Mesenchymal stem cell (in vitro differentiated cells and primary cell): ENCODE measurements around the gene CLIP3.
A peak's percentile ranks its signal among the peaks of the same experiment; 100 is the strongest.

Experiments
- DNase-seq: peaks from one replicate; pipeline ENCODE4 v3.0.0-alpha.2; 2013
- H2AFZ ChIP-seq: one replicate; pipeline ENCODE4 v1.6.1; 2013; ENCODE audit warnings: low read depth, mild to moderate bottlenecking, control low read depth, inconsistent platforms, low read length, moderate library complexity
- H2AK5ac ChIP-seq: 2 replicates; pipeline ENCODE4 v1.6.1; 2013; ENCODE audit warnings: low read length, moderate library complexity, mild to moderate bottlenecking, inconsistent platforms; ENCODE audit not compliant: severe bottlenecking
- H2BK120ac ChIP-seq: one replicate; pipeline ENCODE4 v1.6.1; 2013; ENCODE audit warnings: low read depth, mild to moderate bottlenecking, inconsistent platforms, low read length, moderate library complexity
- H2BK12ac ChIP-seq, 2 experiments: one replicate each; pipeline ENCODE4 v1.6.1; 2013; ENCODE audit warnings: inconsistent platforms in 2 of 2, low read length in 2 of 2, mild to moderate bottlenecking in 2 of 2, moderate library complexity in 2 of 2, control low read depth in 1 of 2
- H2BK15ac ChIP-seq: one replicate; pipeline ENCODE4 v1.6.1; 2013; ENCODE audit warnings: mild to moderate bottlenecking, low read depth, inconsistent platforms; ENCODE audit not compliant: poor library complexity, severe bottlenecking
- H2BK5ac ChIP-seq: 2 replicates; pipeline ENCODE4 v1.6.1; 2013; ENCODE audit warnings: low read depth, mild to moderate bottlenecking, low read length, control low read depth, inconsistent platforms; ENCODE audit not compliant: poor library complexity, severe bottlenecking
- H3K14ac ChIP-seq, 2 experiments: one replicate each; pipeline ENCODE4 v1.6.1; 2013; ENCODE audit warnings: inconsistent platforms in 2 of 2, low read length in 2 of 2, control low read depth in 1 of 2, mild to moderate bottlenecking in 1 of 2, moderate library complexity in 1 of 2
- H3K18ac ChIP-seq, 2 experiments: one replicate each; pipeline ENCODE4 v1.6.1; 2013; ENCODE audit warnings: inconsistent platforms in 2 of 2, low read length in 2 of 2, control low read depth in 1 of 2, low read depth in 1 of 2, mild to moderate bottlenecking in 1 of 2
- H3K23ac ChIP-seq, 2 experiments: one replicate each; pipeline ENCODE4 v1.6.1; 2013; ENCODE audit warnings: inconsistent platforms in 2 of 2, low read length in 2 of 2, mild to moderate bottlenecking in 2 of 2, moderate library complexity in 2 of 2, control low read depth in 1 of 2
- H3K27ac ChIP-seq: 2 replicates; pipeline ENCODE4 v1.5.1; 2013; ENCODE audit warnings: mild to moderate bottlenecking, moderate library complexity, low read length, control low read depth, inconsistent platforms; ENCODE audit not compliant: poor library complexity, severe bottlenecking
- H3K27me3 ChIP-seq, 2 experiments: 2 replicates each; pipeline versions ENCODE4 v1.6.1 to v1.7.0; 2013; ENCODE audit warnings: low read length in 2 of 2, mild to moderate bottlenecking in 2 of 2, moderate library complexity in 2 of 2, control low read depth in 1 of 2, inconsistent platforms in 1 of 2; ENCODE audit not compliant: control insufficient read depth in 1 of 2, insufficient read depth in 1 of 2
- H3K36me3 ChIP-seq, 2 experiments: 2 replicates each; pipeline versions ENCODE4 v1.6.1 to v1.7.0; 2013; ENCODE audit warnings: low read length in 2 of 2, control low read depth in 1 of 2, inconsistent platforms in 1 of 2, low read depth in 1 of 2, mild to moderate bottlenecking in 1 of 2; ENCODE audit not compliant: insufficient read depth in 2 of 2, control insufficient read depth in 1 of 2
- H3K4ac ChIP-seq, 2 experiments: one replicate each; pipeline ENCODE4 v1.6.1; 2013; ENCODE audit warnings: inconsistent platforms in 2 of 2, low read length in 2 of 2, mild to moderate bottlenecking in 2 of 2, moderate library complexity in 2 of 2, control low read depth in 1 of 2, low read depth in 1 of 2
- H3K4me1 ChIP-seq: 2 replicates; pipeline ENCODE4 v1.6.1; 2013; ENCODE audit warnings: low read depth, low read length, control low read depth; ENCODE audit not compliant: control insufficient read depth, insufficient read depth
- H3K4me2 ChIP-seq: 2 replicates; pipeline ENCODE4 v1.6.1; 2013; ENCODE audit warnings: low read length, mild to moderate bottlenecking, inconsistent platforms; ENCODE audit not compliant: poor library complexity, severe bottlenecking
- H3K4me3 ChIP-seq, 2 experiments: 2 replicates each; pipeline versions ENCODE4 v1.5.1 to v1.7.0; 2013; ENCODE audit warnings: low read length in 2 of 2, mild to moderate bottlenecking in 2 of 2, control low read depth in 1 of 2, low read depth in 1 of 2; ENCODE audit not compliant: insufficient read depth in 1 of 2
- H3K79me1 ChIP-seq: replicated peaks from 2 replicates; pipeline ENCODE4 v1.6.1; 2013; ENCODE audit warnings: mild to moderate bottlenecking, control low read depth, low read length, inconsistent platforms; ENCODE audit not compliant: poor library complexity, severe bottlenecking
- H3K9ac ChIP-seq: 2 replicates; pipeline ENCODE4 v1.7.0; 2013; ENCODE audit warnings: mild to moderate bottlenecking, low read length, moderate library complexity
- H3K9me3 ChIP-seq: 2 replicates; pipeline ENCODE4 v1.7.0; 2013; ENCODE audit warnings: mild to moderate bottlenecking, low read length; ENCODE audit not compliant: control insufficient read depth
- H4K8ac ChIP-seq: one replicate; pipeline ENCODE4 v1.6.1; 2013; ENCODE audit warnings: inconsistent platforms, mild to moderate bottlenecking, low read length, moderate library complexity
- H4K91ac ChIP-seq: one replicate; pipeline ENCODE4 v1.6.1; 2013; ENCODE audit warnings: mild to moderate bottlenecking, low read length, inconsistent platforms
- WGBS: methylation state at CpG from one replicate; pipeline ENCODE4 v1.1.7; 2013; ENCODE audit warnings: mixed read lengths; 5-methylcytosine and 5-hydroxymethylcytosine counted together

Gene CLIP3

DNA sequence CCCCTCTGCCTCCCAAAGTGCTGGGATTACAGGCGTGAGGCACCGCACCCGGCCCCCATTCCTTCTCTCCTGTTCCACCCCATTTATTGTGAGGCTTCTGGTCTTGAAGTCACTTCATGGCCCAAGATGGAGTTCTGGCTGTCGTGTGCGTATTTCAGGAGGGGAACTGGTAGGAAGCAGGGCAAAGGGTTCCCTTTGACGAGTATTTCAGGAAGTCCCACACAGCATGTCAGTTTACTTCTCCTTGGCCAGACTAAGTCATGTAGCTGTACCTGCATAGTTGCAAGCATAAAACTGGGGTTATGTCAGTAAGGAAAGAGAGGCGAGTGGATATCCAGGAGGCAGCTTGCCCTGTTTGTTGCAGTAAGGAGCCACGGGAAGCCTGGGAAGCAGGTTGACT lies 32.2 kb upstream of the CLIP3 start:
- no peak overlapping the region for H2BK5ac ChIP-seq
- no peak overlapping the region for H4K91ac ChIP-seq
- no peak overlapping the region for H2AK5ac ChIP-seq
- H3K9me3 ChIP-seq: no peaks in the 10 kb centered on the region
- H3K4me2 ChIP-seq: no peak overlapping the region
- peaks cover 7% of the 10 kb centered on the region for H3K79me1 ChIP-seq
- H4K8ac ChIP-seq: no peak overlapping the region
- no peak overlapping the region for H2BK120ac ChIP-seq
- no peak overlapping the region for H3K18ac ChIP-seq
- no peak overlapping the region for H2AFZ ChIP-seq
- H3K4ac ChIP-seq: no peak overlapping the region
- no peak overlapping the region for H3K9ac ChIP-seq
- no peak overlapping the region for H3K14ac ChIP-seq
- no peaks in the 10 kb centered on the region for H3K27me3 ChIP-seq
- no peak overlapping the region for H2BK12ac ChIP-seq
- 93% methylated on average over 5 of the region's 8 CpGs for WGBS
- no peak overlapping the region for H3K23ac ChIP-seq
- peaks cover 5 to 21% of the 10 kb centered on the region in 2 experiments for H3K36me3 ChIP-seq
- no peak overlapping the region for H3K4me3 ChIP-seq
- H2BK15ac ChIP-seq: no peak overlapping the region
- no peak overlapping the region for H3K27ac ChIP-seq
- no peak for DNase-seq
- H3K4me1 ChIP-seq: no peaks in the 10 kb centered on the region

- Histone ChIP-seq H3K14ac (no peak overlapping the region), H3K18ac (no peak overlapping the region), H2BK12ac (no peak overlapping the region), H2AK5ac (no peak overlapping the region), H3K27ac (no peak overlapping the region), H4K91ac (no peak overlapping the region), H3K4me3 (no peak overlapping the region), H4K8ac (no peak overlapping the region), H2BK120ac (no peak overlapping the region), H3K36me3 (peaks cover 2 to 12% of the 10 kb centered on the region in 2 experiments), H3K4ac (no peak overlapping the region), H2BK15ac (no peak overlapping the region), H3K23ac (no peak overlapping the region), H3K4me2 (no peak overlapping the region), H3K9ac (no peak overlapping the region), H2AFZ (no peak overlapping the region), H3K4me1 (no peaks in the 10 kb centered on the region), H3K9me3 (no peaks in the 10 kb centered on the region), H2BK5ac (no peak overlapping the region), H3K79me1 (peaks cover 24% of the 10 kb centered on the region), H3K27me3 (no peaks in the 10 kb centered on the region)
- WGBS: 94% methylated on average over 2 of the region's 2 CpGs
- no peak for DNase-seq
Observed at GRCh38 chr19:36061367-36061766, 28.7 kb upstream of the CLIP3 start.

DNA sequence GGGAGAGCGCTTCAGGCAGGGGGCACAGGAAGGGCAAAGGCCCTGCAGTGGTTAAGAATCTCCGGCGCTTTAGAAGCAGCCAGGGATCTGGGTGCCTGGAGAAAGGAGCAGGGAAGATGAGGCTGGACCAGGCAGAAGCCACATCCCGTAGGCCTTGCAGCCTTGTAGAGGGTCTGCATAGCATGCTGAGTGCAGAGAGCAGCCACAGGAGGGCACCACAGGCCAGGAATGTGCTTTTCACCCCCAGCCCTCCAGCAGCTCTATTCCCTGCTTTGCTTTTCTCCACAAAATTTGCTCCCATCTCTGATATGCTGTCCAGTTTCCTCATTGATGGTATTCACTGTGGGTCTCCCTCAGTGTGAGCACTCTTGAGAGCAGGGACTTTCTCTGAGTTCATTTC lies 27.8 kb upstream of the CLIP3 start:
- H3K36me3 ChIP-seq: peaks cover 2 to 6% of the 10 kb centered on the region in 2 experiments
- no peak overlapping the region for H2AK5ac ChIP-seq
- no peak overlapping the region for H3K4me3 ChIP-seq
- no peak overlapping the region for H4K8ac ChIP-seq
- H4K91ac ChIP-seq: no peak overlapping the region
- WGBS: 89% methylated on average over 4 of the region's 4 CpGs
- no peak overlapping the region for H2BK15ac ChIP-seq
- H3K23ac ChIP-seq: no peak overlapping the region
- no peak overlapping the region for H3K14ac ChIP-seq
- no peak overlapping the region for H2AFZ ChIP-seq
- H3K79me1 ChIP-seq: peaks cover 26% of the 10 kb centered on the region
- H3K18ac ChIP-seq: no peak overlapping the region
- H3K9ac ChIP-seq: peak overlapping the region; percentile 3
- H3K4me2 ChIP-seq: no peak overlapping the region
- no peaks in the 10 kb centered on the region for H3K4me1 ChIP-seq
- H3K9me3 ChIP-seq: no peaks in the 10 kb centered on the region
- H3K27ac ChIP-seq: no peak overlapping the region
- no peak overlapping the region for H2BK120ac ChIP-seq
- no peaks in the 10 kb centered on the region for H3K27me3 ChIP-seq
- DNase-seq: peak; percentile 63
- no peak overlapping the region for H3K4ac ChIP-seq
- H2BK12ac ChIP-seq: no peak overlapping the region
- no peak overlapping the region for H2BK5ac ChIP-seq

DNA sequence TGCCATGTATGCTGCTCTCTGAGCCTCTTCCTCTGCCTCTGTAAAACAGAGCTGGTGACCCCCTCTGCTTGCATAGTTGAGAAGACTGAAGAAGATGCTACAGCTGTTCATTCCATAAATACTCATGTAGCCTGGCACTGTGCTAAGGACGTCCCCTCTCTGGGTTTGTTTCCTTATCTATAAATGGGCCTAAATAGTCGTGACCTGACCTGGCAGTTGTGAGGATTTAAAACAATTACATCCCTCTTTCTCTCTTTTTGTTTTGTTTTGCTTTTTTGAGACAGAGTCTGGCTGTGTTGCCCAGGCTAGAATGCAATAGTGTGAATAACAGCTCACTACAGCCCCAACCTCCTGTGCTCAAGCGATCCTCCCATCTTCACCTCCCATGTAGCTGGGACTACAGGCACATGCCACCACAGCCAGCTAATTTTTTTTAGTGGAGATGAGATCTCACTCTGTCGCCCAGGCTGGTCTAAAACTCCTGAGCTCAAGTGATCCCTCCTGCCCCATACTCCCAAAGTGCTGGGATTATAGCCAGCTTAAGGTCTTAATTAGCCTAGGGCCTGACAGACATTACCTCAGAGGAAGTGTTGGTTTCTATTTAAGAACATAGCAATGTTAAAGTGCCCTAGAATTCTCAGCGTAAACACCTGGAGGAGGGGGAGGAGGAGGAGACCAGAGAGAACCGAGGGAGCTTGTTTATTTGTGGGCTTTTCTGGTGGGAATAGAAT lies 26.7 kb upstream of the CLIP3 start:
- Histone ChIP-seq H2BK5ac (no peak overlapping the region), H3K18ac (no peak overlapping the region), H2AK5ac (no peak overlapping the region), H3K4me1 (peaks cover 3% of the 10 kb centered on the region), H3K9me3 (no peaks in the 10 kb centered on the region), H3K27me3 (no peaks in the 10 kb centered on the region), H2BK15ac (no peak overlapping the region), H3K27ac (no peak overlapping the region), H3K4me2 (no peak overlapping the region), H3K36me3 (peaks cover 2 to 6% of the 10 kb centered on the region in 2 experiments), H3K14ac (no peak overlapping the region), H2BK12ac (no peak overlapping the region), H3K4me3 (no peak overlapping the region), H2BK120ac (no peak overlapping the region), H4K8ac (no peak overlapping the region), H2AFZ (no peak overlapping the region), H3K79me1 (peaks cover 29% of the 10 kb centered on the region), H3K4ac (no peak overlapping the region), H4K91ac (no peak overlapping the region), H3K9ac (no peak overlapping the region), H3K23ac (no peak overlapping the region)
- DNase-seq: no peak
- 96% methylated on average over 5 of the region's 6 CpGs for WGBS
